GM21390 (cell line): ENCODE data around the gene NCK2.
"Not testable (repeated sequence)": the region's sequence is repeated elsewhere in the genome, so short reads cannot be mapped to it uniquely, and the experiment has no call there.

ENCODE experiments used
- ATAC-seq: cut with Tn5 transposase; IDR thresholded peaks from one replicate; pipeline ENCODE4 v1.9.1; 2021; ENCODE audit not compliant: unreplicated experiment

Gene NCK2

DNA sequence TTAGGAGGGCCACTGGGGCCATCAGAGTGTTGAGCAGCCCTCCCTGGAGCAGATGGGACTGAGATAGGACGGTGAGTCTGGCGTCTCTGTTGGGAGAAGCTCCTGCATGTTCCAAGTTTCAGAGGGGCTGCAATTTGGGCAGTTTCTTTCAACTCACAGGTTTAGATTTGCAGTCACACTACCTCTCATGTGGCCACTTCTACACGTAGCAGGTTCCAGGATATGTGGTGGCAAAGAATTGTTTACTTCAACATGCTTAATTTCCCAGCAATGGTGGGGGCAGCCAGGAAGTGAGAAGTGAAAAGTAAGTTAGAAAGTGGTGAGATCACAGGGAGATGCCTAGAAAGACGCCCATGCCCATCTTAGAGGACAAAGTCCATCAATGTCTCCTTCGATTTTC, 9.3 kb downstream of the NCK2 start:
- no peak for ATAC-seq

DNA sequence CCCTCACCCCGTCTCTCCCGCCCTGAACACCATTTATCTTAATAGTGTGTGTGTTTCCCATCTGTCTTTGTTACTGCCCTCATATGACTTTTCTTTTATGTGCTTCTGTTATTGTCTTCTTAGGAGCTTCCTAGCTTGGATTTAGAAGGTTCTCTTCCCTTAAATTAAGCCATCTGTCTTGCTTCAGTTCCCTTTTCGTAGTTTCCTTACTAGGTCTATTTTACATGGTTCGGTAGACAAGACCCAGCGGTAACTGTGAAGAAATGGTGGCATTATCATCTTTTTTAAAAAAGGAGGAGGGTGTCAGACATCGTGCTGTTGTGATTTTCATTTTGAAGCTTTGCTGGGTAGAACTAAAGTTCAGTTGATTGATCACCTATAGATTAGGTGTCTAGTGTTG, 10.3 kb downstream of the NCK2 start:
- peak; percentile 41 for ATAC-seq

DNA sequence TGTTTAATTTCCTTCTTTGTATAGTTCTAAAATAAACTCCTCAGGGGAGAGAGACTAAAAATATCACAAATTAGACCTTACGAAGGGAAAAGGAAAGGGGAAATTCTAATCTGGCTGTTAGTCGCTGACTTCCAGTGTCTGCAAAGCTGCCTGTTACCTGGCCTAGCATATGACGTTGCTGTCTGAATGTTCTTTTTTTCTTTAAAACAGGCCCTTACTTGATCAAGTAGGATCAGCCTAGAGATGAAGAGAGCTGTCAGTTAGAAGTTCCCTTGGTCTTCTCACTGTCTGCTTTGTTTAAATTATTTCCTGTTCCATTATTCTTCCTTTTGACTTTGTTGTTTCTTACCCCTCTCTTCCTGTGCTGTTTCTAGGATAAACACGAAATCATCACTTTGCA, 11.2 kb downstream of the NCK2 start:
- ATAC-seq = no peak

DNA sequence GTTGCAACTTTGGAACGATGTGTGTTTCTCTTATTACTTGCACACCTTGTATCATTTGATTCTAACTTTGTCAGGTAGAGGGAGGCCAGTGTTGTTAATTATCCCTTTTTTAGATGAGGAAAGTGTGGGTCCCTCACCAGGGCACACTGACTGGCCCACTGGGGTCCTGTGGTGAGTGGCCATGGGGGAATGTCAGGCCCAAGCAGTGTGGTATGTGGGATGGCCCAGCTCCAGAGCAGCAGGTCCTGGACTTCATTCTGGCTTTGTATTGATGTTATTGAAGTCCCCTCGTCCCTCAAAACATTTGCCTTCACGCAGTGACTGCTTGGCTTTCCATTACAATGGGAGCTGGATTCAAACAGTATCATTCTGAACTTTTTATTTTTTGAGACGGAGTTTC, 11.7 kb downstream of the NCK2 start:
- ATAC-seq = no peak

DNA sequence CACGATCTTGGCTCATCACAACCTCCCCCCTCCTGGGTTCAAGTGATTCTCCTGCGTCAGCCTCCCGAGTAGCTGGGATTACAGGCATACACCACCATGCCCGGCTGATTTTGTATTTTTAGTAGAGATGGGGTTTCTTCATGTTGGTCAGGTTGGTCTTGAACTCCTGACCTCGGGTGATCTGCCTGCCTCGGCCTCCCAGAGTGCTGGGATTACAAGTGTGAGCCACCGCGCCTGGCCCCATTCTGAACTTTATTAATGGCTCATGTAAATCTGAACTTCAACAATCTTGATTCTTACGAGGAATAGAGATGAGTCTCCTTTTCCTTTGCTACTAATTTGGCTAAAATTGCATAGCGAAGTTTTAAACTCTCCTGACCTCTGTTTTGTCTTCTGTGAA, 12.2 kb downstream of the NCK2 start:
- ATAC-seq = not testable (repeated sequence)

DNA sequence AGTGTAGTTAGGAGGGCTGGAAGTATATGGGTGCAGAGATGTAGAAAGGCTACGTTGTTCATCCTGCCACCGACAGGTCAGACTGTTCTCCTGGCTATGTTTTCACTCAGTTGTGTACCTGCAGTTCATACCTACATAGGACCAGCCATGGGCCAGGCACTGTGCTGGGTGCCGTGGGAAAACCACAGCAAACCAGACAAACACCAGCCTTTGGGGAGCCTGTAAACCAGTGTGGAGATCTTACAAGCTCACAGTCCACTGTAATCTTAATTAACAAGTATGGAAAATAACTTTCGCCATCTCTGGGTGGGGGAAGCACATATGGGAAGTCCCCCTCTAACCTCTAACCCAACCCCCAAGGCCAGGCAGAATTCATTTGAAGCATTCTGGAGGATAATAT, 12.7 kb downstream of the NCK2 start:
- ATAC-seq = no peak

DNA sequence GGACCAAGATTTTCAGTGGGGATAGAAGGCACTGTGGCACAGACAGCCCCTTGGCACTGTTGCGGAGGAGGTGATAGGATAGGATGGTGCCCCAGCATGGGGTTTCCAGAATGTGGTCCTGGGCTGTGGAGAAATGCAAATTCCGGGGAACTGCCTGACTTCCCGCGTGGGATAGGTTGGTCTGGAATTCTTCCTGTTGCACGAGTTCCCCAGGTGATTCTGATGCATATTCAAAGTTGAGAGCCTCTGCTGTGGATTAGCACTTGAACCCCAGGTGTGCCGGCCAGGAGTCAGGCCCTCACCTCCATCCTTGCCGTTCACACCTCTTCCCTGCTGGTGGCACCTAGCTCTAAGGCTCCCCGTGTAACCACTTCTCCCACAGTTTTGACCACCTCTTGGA, 15.5 kb downstream of the NCK2 start:
- ATAC-seq = no peak

DNA sequence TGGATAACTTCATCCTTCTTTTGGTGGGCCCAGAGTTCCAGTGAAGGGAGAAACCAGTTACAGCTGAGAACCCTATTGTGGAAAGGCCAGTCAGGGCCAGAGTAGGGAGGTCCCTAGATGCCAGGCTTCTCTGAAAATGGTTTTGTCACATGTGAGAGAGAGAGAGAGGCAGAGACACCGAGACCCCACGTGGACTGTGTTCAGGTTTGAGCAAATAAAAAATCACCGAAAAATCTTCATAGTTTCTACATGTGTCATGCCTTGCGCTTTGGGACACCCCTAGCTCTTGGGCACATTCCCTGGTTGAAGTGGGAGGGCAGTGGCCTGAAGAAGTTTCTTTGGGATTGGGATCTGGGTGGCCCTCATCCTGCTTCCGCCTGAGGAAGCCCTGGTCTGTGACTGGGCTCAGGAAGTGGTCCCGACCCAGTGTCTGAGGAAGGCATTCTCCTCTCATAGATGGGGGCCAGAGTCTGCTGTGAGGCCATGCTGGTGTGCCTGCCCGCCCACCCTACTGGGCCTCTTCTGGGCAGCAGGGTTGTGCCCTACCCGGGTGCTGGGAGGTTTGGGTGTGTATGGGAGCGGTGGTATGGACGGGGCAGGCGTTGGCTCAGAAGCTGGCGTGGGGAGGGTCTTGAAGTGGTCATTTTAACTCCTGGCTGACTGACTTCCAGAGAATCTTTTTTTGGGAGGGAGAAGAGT, 16.1 kb downstream of the NCK2 start:
- ATAC-seq = no peak

DNA sequence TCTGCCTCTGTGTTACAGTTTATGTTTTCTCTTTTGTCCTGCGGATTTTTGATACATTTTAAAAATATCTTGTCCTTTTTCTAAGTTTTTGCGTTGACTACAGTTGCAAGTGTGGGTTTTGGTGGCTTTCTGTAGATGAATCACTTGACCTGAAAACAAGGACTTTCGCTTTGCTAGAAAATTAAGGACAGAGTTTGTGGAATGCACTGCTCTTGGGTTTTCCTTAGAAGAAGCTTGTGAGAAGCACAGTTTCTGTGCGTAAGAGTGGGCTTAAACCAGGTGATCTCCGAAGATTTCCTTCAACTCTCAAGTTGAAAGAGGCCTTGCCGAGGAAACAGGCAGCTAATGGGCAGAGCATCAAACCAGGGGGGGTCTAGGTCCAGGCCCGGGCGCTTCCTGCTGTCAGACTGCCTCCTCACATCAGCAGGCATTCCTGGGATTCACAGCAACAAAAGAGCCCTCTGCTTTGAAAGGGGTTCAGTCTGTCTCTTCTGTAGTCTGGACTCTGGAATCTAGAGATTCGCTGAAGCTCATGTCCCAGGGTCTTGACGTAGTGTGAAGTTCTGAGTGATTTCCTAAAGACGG, 17.3 kb downstream of the NCK2 start:
- no peak for ATAC-seq

DNA sequence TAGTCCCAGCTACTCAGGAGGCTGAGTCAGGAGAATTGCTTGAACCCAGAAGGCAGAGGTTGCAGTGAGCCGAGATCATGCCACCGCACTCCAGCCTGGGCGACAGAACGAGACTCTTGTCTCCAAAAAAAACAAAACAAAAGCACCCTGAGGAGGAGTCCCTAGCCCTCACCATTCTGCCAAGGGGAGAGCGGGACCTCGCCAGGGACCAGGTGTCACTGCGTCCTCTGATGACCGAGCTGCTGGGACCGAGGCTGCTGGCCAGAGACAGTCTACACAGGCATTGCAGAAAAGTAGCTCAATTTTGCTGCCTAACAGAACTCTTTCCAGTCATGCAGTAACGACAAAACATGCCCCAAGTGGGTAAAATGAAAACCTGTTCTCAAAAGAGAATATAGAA, 18.4 kb downstream of the NCK2 start:
- no peak for ATAC-seq

DNA sequence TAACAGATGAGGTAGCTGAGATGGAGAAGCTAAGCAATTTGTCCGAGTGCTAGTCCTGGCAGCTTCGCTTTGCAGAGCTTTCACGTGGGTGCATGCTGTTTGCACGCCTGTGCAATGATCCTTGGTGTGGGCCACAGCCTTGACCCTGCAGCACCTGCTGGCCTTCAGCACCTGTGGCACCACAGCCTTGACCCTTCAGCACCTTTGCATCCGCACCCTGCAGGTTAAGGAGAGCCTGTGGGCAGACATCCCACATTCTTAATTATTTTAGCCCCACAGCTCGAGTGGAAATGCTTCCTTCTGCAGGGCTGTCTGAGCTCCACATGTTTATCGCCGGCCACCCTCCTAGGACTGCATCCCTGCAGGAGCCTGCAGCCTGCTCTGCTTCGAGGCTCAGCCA, 19.3 kb downstream of the NCK2 start:
- ATAC-seq = no peak

DNA sequence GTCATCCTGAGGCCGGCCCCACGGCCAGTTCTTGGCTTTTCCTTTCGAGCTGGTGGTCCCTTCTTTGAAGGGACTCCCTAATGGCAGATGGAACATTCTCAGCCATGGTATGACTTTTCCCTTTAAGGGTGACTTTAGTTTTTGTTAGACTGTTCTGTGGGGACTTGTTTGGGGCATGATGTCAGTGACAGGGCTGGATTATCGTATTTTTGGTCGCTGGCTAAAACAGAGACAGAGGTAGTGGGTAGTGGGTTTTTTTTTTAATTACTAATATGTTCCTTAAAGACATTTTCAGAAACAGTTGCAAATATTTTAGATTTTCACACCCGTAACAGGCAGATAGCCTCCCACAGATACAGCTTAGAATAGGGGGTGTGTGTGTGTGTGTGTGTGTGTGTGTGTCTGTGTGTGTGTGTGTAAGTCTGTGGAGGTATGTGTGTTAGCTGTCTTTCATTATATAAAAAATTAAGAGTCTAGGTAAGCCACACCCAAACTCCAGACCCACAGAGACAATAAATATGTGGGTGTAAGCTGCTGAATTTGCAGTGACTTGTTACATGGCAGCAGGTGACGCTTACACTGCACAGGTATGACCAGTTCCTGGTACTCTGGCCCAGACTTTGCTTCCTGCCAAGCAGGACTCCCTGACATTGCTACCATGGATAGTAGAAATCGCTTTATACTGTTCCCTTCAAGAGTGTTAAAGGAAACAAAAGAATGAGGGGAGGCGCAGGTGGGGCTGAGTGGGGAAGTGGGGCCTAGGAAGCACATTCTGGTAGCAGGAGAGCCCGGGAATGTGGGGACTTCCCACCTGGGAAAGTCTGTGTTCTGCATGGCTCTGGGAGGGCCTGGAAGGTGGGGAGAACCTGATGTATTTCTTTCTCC, 20.9 kb downstream of the NCK2 start:
- no peak for ATAC-seq

DNA sequence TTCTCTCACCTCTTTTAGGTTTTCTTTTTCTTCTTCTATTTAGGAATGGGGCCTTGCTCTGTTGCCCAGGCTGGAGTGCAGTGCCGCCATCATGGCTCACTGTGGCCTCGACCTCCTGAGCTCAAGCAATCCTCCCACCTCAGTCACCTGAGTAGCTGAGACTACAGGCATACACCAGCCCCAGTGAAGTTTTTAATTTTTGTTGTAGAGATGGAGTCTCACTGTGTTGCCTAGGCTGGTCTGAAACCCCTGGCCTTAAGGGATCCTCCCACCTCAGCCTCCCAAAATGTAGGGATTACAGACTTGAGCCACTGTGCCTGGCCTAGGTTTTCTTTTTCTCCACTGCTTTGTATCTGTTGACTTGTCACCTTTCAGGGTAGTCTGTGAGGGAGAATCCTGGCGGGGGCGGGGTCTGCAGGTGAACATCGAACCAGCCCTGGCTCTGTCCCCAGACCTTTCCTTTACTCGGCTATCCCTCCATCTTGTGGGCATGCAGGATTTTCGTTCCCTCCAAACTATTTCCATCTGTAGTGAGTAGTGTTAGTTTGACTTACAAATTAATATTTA, 21.7 kb downstream of the NCK2 start:
- no peak for ATAC-seq

DNA sequence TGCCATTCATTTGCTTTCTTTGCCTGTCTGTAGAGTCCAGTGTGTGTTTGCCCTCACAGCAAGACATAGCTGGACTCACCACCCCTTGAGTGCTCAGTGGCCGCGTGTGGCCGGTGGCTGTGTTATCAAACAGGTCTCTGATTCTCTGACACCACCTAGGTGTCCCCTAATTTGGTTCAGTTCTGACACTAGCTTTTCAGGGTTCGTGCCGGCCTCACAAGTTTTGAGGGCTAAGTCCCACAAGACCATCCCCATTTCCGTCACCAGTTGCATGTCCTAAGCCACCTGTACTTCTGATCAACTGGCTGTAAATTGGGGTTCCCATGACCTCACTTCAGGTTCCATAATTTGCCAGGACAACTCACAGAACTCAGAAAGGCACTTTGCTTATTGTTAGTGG, 23.5 kb downstream of the NCK2 start:
- no peak for ATAC-seq

DNA sequence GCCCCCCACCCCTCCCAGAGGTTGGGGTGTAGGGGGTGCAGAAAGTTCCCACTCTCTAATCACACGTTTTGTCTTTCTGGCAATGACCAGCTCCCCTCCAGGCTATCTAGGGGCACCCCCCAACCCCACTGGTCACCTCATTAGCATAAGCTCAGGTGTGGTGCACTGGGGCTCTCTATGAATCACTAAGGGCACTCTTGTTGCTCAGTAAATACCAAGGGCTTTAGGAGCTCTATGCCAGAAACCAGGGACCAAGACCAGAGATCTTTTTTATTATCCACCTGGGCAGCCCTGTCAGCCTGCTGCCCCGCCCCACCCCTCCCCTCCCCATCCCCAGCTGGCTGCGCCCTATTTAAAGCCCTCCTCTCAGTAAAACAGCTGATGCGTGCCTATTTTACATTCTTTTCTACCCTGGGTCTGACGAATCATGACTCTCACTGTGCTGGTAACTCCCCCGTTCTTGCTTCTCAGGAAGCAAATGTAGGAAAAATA, 24.3 kb downstream of the NCK2 start:
- no peak for ATAC-seq

DNA sequence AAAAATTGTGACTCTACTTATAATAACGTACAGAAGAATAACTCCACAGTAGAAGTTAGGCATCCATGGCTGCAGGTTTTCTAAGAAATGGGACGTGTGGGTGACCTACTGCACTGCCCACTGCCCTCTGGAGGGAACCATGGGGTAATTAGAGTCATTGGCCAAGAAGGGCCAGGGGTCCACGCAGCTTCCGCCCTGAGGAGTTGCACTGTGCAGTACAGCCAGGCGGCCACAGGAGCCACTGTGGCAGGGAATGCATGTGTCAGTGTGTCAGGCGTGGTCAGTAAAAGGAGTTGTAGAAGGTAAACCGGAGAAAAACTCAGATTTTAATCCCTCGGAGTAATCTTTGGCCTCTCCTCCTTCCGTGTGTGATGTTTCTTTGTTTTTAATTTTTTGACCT, 24.8 kb downstream of the NCK2 start:
- no peak for ATAC-seq

DNA sequence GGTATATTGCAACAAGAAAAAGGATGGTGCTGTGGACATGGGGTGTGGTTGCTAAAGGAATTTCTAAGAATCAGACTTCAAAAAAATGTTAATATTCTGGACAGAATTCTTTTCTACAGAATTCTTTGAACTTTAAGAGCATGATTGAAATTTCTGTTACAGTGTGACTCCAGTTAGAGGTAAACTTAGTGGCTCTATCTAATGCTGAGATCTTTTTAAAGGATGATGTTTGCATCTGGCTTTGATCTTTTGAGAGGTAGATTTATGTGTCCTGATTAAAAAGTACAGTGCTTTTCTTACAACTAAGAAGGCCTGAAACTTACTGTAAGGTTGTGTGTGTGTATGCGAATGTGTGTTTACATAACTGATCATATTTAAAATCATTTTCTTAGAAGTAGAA, 25.4 kb downstream of the NCK2 start:
- no peak for ATAC-seq

DNA sequence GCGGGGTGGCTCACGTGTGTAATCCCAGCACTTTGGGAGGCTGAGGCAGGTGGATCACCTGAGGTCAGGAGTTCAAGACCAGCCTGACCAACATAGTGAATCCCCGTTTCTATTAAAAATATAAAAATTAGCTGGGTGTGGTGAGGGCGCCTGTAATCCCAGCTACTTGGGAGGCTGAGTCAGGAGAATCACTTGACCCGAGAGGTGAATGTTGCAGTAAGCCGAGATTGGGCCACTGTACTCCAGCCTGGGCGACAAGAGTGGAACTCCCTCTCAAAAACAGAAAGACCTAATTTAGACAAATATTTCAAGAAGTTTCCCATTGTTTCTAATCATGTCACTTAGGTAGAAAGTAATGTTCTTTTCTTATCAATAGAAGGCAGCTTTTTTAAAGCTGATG, 26.6 kb downstream of the NCK2 start:
- not testable (repeated sequence) for ATAC-seq

DNA sequence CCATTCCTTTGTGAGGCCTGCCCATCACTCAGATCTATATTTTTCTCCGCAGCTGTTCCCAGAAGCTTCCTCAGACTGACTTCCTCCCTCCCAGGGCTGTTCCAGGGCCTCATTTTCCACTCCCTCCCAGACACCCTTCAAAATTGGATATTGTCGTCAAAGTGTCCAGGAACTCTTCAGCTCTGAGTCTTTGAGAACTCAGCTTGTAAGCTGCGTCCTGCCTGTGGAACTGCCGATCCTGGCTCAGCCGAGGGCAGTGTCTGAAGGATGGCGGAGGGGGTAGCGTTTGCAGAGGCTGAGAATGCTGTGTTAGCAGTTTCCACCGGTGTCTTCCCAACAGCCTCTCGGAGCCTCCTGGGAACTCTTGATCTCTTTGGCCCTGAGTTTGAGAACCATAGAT, 27.1 kb downstream of the NCK2 start:
- no peak for ATAC-seq

DNA sequence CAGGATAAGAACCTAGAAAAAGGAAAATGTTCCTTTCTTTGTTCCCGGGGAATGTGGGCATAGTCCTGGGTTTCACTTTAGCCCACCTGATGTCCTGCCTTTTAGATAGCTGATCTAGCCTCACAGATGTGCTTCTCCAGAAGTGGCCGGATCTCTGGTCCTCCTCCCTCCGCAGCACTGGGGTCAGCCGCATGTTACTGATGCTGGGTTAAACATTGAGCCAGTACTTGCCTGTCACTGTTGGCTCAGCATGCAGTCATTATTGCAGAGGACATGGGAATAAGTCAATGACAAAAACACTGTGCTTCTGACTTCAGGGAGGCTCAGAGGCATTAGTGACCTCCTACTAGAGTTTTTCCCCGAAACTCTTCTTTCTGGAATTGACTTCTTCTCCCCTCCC, 27.6 kb downstream of the NCK2 start:
- ATAC-seq = no peak

DNA sequence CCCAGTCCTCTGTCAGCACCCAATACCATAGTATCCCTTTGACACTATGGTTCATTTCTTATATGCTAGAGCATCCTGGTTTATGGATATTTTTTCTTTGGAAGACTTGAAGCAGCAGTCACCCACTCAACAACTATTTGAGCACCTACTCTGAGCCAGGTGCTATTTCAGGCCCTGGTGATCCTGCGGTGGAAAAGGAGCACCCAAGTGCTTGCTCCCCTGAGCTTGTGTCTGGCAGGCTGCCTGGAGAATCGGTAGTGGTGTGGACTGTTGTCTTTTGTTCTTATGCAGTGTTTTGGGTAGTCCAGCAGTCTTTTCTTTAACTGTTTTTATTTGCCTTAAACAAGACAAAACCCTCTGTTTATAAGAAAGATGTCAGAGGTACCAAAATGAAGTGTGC, 28.9 kb downstream of the NCK2 start:
- ATAC-seq = no peak
